ENCODE data around the gene UBE2L3. TPM values are rescaled to one million over a fixed set of nuclear protein-coding genes. Genes with fewer than 3 reads are reported as not detected.
A peak's percentile ranks its signal among the peaks of the same experiment; 100 is the strongest.
"Not testable (repeated sequence)": the region's sequence is repeated elsewhere in the genome, so short reads cannot be mapped to it uniquely, and the experiment has no call there.

Gene UBE2L3
- total RNA-seq, 1 experiment from 2014 or later: 66.6 TPM

DNA sequence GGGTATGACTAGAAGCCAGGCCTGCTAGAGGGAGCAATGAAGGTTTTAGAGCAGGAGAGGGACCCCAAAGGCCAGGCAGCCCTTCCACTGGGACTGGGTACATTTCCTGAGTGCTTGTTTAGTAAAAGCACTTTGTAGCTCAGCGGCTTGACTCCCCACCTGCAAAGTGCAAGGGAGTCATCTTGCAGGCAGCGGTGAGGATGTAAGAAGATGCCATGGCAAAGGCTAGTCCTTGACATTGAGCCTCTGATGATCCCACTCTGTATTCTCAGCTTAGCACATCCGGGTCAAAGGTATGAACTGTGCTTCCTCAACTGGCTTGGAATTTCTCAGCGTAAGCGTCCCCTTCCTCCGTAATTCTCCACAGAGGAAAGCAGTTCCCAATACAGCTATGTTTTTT is 3.1 kb upstream of the UBE2L3 start:
- Mint-ChIP-seq H3K27me3 (ENCODE audit: unreplicated experiment) (peaks cover 17% of the 10 kb centered on the region), H3K4me1 (ENCODE audit: low read depth, unreplicated experiment) (peaks cover 10% of the 10 kb centered on the region), H3K27ac (ENCODE audit: unreplicated experiment) (no peak overlapping the region), H3K4me3 (ENCODE audit: low read depth, unreplicated experiment) (no peak overlapping the region), H3K36me3 (ENCODE audit: insufficient read depth, unreplicated experiment) (peaks cover 26% of the 10 kb centered on the region), H3K9me3 (ENCODE audit: low read depth, unreplicated experiment) (no peaks in the 10 kb centered on the region)
- no TSS peak for BruUV-seq (replicated peaks)
- CTCF ChIA-PET: no interaction called here
- DNase-seq: no peak
- TF ChIP-seq, protein P1, sequence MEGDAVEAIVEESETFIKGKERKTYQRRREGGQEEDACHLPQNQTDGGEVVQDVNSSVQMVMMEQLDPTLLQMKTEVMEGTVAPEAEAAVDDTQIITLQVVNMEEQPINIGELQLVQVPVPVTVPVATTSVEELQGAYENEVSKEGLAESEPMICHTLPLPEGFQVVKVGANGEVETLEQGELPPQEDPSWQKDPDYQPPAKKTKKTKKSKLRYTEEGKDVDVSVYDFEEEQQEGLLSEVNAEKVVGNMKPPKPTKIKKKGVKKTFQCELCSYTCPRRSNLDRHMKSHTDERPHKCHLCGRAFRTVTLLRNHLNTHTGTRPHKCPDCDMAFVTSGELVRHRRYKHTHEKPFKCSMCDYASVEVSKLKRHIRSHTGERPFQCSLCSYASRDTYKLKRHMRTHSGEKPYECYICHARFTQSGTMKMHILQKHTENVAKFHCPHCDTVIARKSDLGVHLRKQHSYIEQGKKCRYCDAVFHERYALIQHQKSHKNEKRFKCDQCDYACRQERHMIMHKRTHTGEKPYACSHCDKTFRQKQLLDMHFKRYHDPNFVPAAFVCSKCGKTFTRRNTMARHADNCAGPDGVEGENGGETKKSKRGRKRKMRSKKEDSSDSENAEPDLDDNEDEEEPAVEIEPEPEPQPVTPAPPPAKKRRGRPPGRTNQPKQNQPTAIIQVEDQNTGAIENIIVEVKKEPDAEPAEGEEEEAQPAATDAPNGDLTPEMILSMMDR (IDR thresholded peaks at IDR 0.05; ENCODE audit: unreplicated experiment): no peak
- intact Hi-C loops (cut with micrococcal nuclease; ENCODE audit: unreplicated experiment): no loop called here

GRCh38 chr22:21568347-21569075 is 997 bp downstream of the UBE2L3 start:
- peak; percentile 15 for DNase-seq
- Mint-ChIP-seq H3K36me3 (ENCODE audit: insufficient read depth, unreplicated experiment) (peaks cover 41% of the 10 kb centered on the region), H3K4me3 (ENCODE audit: low read depth, unreplicated experiment) (peak overlapping the region; percentile 91), H3K27ac (ENCODE audit: unreplicated experiment) (peak overlapping the region; percentile 88), H3K9me3 (ENCODE audit: low read depth, unreplicated experiment) (no peaks in the 10 kb centered on the region), H3K4me1 (ENCODE audit: low read depth, unreplicated experiment) (peaks cover 46% of the 10 kb centered on the region), H3K27me3 (ENCODE audit: unreplicated experiment) (no peaks in the 10 kb centered on the region)
- CTCF ChIA-PET: interaction anchor here (0.6 to 1.6 kb wide), 4 partner anchors 9 to 1431 kb away, joined by 3 to 5 read pairs (median 4); no protein-coding TSS in a partner anchor
- TF ChIP-seq, protein P1 (IDR thresholded peaks at IDR 0.05; ENCODE audit: unreplicated experiment): no peak
- intact Hi-C loops (cut with micrococcal nuclease; ENCODE audit: unreplicated experiment): no loop called here
- no TSS peak for BruUV-seq (replicated peaks)

GRCh38 chr22:21569076-21569427 is 1.5 kb downstream of the UBE2L3 start:
- DNase-seq; H3K27me3 Mint-ChIP-seq (ENCODE audit: unreplicated experiment); BruUV-seq (replicated peaks); intact Hi-C loops (cut with micrococcal nuclease; ENCODE audit: unreplicated experiment); H3K9me3 Mint-ChIP-seq (ENCODE audit: low read depth, unreplicated experiment): not testable (repeated sequence)
- Mint-ChIP-seq H3K27ac (ENCODE audit: unreplicated experiment) (peak overlapping the region; percentile 88), H3K4me3 (ENCODE audit: low read depth, unreplicated experiment) (peak overlapping the region; percentile 91), H3K4me1 (ENCODE audit: low read depth, unreplicated experiment) (peaks cover 52% of the 10 kb centered on the region), H3K36me3 (ENCODE audit: insufficient read depth, unreplicated experiment) (peaks cover 41% of the 10 kb centered on the region)
- CTCF ChIA-PET: interaction anchor here (0.6 to 1.6 kb wide), 4 partner anchors 8 to 1432 kb away, joined by 3 to 5 read pairs (median 4); no protein-coding TSS in a partner anchor

DNA sequence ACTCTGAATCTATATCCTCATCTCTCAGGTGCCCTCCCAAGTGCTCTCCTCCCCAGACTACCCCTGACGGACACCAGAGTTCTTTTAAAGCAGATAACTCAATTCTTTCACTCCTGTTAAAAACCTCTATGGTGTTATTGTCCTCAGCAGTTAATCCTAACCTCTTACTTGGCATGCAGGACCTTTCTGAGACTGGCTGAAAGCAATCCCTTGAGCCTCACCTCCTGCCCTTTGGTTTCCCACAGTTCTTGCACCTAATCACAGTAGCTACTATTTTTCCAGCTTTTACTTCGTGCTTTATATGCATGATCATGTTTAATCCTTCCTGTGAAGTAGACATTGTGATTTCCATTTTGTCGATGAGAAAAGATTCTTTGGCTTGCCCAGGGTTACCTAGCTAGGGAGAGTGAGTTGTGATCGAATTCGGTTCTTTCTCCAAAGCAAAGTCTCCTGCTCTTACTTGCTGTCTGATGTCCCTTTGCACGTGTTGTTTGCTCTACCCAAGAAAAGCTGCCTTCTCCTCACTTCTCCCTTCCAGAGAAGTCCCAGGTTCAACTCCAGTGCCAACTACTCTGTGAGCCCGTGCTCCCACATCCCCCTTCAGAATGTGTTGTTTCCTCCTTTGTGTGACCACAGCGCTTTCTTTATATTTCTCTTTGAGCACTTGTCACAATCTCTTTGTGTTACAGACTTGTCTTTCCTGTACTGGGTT is 2.1 kb downstream of the UBE2L3 start:
- CTCF ChIA-PET: interaction anchor here (0.6 to 1.6 kb wide), 3 partner anchors 8 to 1158 kb away, joined by 3 to 5 read pairs (median 3); no protein-coding TSS in a partner anchor
- TSS peak; percentile 29 for BruUV-seq (replicated peaks)
- Mint-ChIP-seq H3K9me3 (ENCODE audit: low read depth, unreplicated experiment) (no peaks in the 10 kb centered on the region), H3K4me1 (ENCODE audit: low read depth, unreplicated experiment) (peaks cover 57% of the 10 kb centered on the region), H3K27me3 (ENCODE audit: unreplicated experiment) (no peaks in the 10 kb centered on the region), H3K4me3 (ENCODE audit: low read depth, unreplicated experiment) (peak overlapping the region; percentile 91), H3K36me3 (ENCODE audit: insufficient read depth, unreplicated experiment) (peaks cover 47% of the 10 kb centered on the region), H3K27ac (ENCODE audit: unreplicated experiment) (peak overlapping the region; percentile 88)
- intact Hi-C loops (cut with micrococcal nuclease; ENCODE audit: unreplicated experiment): no loop called here
- DNase-seq: no peak
- TF ChIP-seq, protein P1 (IDR thresholded peaks at IDR 0.05; ENCODE audit: unreplicated experiment): no peak
